OCI-LY1 (cell line): ENCODE measurements around the gene POLR1A.

ENCODE experiments used
- H2AFZ ChIP-seq: fragments of 200-600 bp; sonication (generic), shearing (Covaris generic); 2 replicates; pipeline ENCODE4 v1.6.0; 2014; ENCODE audit warnings: antibody characterized with exemption, mild to moderate bottlenecking, low read length
- H3F3A ChIP-seq: fragments of 200-600 bp; sonication (generic), shearing (Covaris generic); 2 replicates; pipeline ENCODE4 v1.6.0; 2014; ENCODE audit warnings: mild to moderate bottlenecking, antibody characterized with exemption, low read length, moderate library complexity; ENCODE audit not compliant: insufficient read depth
- H3K27ac ChIP-seq: fragments of 200-600 bp; sonication (generic); 2 replicates; pipeline ENCODE4 v1.5.1; 2014; ENCODE audit warnings: low read length, mixed run types, mild to moderate bottlenecking, low read depth; ENCODE audit not compliant: poor library complexity, severe bottlenecking
- H3K27me3 ChIP-seq: fragments of 200-600 bp; sonication (generic); 2 replicates; pipeline ENCODE4 v1.6.0; 2014; ENCODE audit warnings: antibody characterized with exemption, mild to moderate bottlenecking, low read length, moderate library complexity; ENCODE audit not compliant: insufficient read depth
- H3K36me3 ChIP-seq: fragments of 200-600 bp; sonication (generic); 2 replicates; pipeline ENCODE4 v1.6.1; 2014; ENCODE audit warnings: mild to moderate bottlenecking, antibody characterized with exemption, low read length, moderate library complexity, mixed read lengths; ENCODE audit not compliant: insufficient read depth
- H3K4me1 ChIP-seq: fragments of 200-600 bp; sonication (generic); 2 replicates; pipeline ENCODE4 v1.5.1; 2014; ENCODE audit warnings: mild to moderate bottlenecking, low read length, moderate library complexity; ENCODE audit not compliant: insufficient read depth, severe bottlenecking
- H3K4me2 ChIP-seq: fragments of 200-600 bp; sonication (generic), shearing (Covaris generic); 2 replicates; pipeline ENCODE4 v1.6.1; 2014; ENCODE audit warnings: low read length
- H3K4me3 ChIP-seq: fragments of 200-600 bp; sonication (generic); 2 replicates; pipeline ENCODE4 v1.5.1; 2014; ENCODE audit warnings: low read length, low read depth, mild to moderate bottlenecking, mixed read lengths; ENCODE audit not compliant: poor library complexity, severe bottlenecking
- H3K79me2 ChIP-seq: fragments of 200-600 bp; shearing (Covaris generic); 2 replicates; pipeline ENCODE4 v1.6.1; 2016; ENCODE audit warnings: mixed run types, low read length, mixed read lengths; ENCODE audit not compliant: insufficient read depth
- H3K9ac ChIP-seq: fragments of 200-600 bp; sonication (generic), shearing (Covaris generic); 2 replicates; pipeline ENCODE4 v1.6.1; 2014; ENCODE audit warnings: mild to moderate bottlenecking, low read length, mixed read lengths
- H3K9me2 ChIP-seq: fragments of 200-600 bp; sonication (generic), shearing (Covaris generic); 2 replicates; pipeline ENCODE4 v1.6.1; 2014; ENCODE audit warnings: low read depth, mild to moderate bottlenecking, low read length, mixed read lengths
- H3K9me3 ChIP-seq: fragments of 200-600 bp; shearing (Covaris generic); 2 replicates; pipeline ENCODE4 v1.6.1; 2014; ENCODE audit warnings: low read length, mixed read lengths
- H4K20me1 ChIP-seq: fragments of 200-600 bp; sonication (generic), shearing (Covaris generic); 2 replicates; pipeline ENCODE4 v1.6.0; 2016; ENCODE audit warnings: mild to moderate bottlenecking, low read length; ENCODE audit not compliant: insufficient read depth
- CTCF ChIP-seq: fragments of 200-600 bp; sonication (generic), shearing (Covaris generic); IDR thresholded peaks from 2 replicates; pipeline ENCODE4 v1.5.1; 2017; ENCODE audit warnings: mild to moderate bottlenecking, antibody characterized with exemption, low read length, moderate library complexity, mixed read lengths
- EZH2 ChIP-seq: fragments of 200-600 bp; sonication (generic), shearing (Covaris generic); IDR thresholded peaks from 2 replicates; pipeline ENCODE4 v1.8.0; 2017; ENCODE audit warnings: borderline replicate concordance, mixed run types, mild to moderate bottlenecking, antibody characterized with exemption, low read length, moderate library complexity, mixed read lengths

POLR1A gene

DNA sequence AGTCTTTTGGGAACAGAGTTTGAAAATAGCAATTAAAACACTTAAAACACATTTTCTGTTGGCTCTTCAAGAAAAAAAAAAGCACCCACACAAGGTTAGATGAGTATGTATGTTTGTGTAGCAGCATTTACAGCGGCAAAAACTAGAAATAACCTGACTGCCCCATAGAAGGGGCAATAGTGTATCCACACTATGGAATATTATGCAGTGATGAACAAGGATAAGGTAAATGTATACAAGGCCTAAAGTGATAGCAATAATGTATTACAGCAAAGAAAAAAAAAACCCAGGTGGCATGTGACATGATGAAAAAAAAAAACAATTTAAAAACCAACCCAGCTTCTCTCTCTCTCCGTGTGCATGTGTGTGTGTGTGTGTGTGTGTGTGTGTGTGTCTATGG is 34.8 kb downstream of the POLR1A start:
- Histone ChIP-seq H3K9me2 (no peaks in the 10 kb centered on the region), H3K4me2 (no peak overlapping the region), H3K9ac (no peak overlapping the region), H3K79me2 (no peaks in the 10 kb centered on the region), H3F3A (no peaks in the 10 kb centered on the region), H3K4me1 (peaks cover 25% of the 10 kb centered on the region), H3K27me3 (no peaks in the 10 kb centered on the region), H3K4me3 (no peak overlapping the region), H3K27ac (no peak overlapping the region), H3K36me3 (peaks cover 86% of the 10 kb centered on the region), H3K9me3 (no peaks in the 10 kb centered on the region), H4K20me1 (no peaks in the 10 kb centered on the region), H2AFZ (no peak overlapping the region)
- TF ChIP-seq CTCF (no peak), EZH2 (no peak)

DNA sequence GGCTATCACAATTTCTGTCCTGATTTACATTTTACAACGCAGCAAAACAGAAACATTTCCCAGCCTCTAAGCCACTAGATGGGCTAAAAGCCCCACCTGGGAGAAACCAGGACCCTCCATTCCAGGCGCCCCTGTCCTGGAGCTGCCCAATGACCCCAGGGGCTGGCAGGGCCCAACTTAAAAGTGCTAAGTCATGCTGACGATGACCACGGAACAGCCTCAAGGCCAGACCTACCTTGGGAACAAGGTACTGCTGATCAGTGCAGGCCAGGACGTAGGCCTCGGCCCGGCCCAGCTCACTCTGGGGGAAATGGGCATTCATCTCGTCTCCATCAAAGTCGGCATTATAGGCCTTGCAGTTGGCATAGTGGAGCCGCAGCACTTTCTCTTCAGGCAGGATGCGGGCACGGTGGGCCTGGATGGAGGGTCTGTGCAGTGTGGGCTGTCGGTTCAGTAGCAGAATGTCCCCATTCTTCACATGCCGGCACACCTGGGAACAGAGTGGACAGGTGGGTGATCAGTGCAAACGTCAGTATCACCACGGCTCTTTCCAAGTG is 35.8 kb downstream of the POLR1A start:
- Histone ChIP-seq H3K36me3 (peaks cover 91% of the 10 kb centered on the region), H2AFZ (no peak overlapping the region), H3K27ac (no peak overlapping the region), H3K9me3 (no peaks in the 10 kb centered on the region), H3K4me2 (no peak overlapping the region), H3F3A (no peaks in the 10 kb centered on the region), H3K79me2 (no peaks in the 10 kb centered on the region), H3K4me3 (no peak overlapping the region), H3K27me3 (no peaks in the 10 kb centered on the region), H4K20me1 (no peaks in the 10 kb centered on the region), H3K9me2 (no peaks in the 10 kb centered on the region), H3K9ac (no peak overlapping the region), H3K4me1 (peaks cover 25% of the 10 kb centered on the region)
- TF ChIP-seq CTCF (no peak), EZH2 (no peak)

GRCh38 chr2:86069091-86069685 is 36.5 kb downstream of the POLR1A start:
- Histone ChIP-seq H3K4me3 (no peak overlapping the region), H3K27me3 (no peaks in the 10 kb centered on the region), H3K9ac (no peak overlapping the region), H3K4me2 (no peak overlapping the region), H2AFZ (no peak overlapping the region), H3K9me2 (no peaks in the 10 kb centered on the region), H3K4me1 (peaks cover 25% of the 10 kb centered on the region), H3K27ac (no peak overlapping the region), H3K79me2 (no peaks in the 10 kb centered on the region), H3F3A (no peaks in the 10 kb centered on the region), H3K9me3 (no peaks in the 10 kb centered on the region), H3K36me3 (peaks cover 91% of the 10 kb centered on the region), H4K20me1 (no peaks in the 10 kb centered on the region)
- no peak for TF ChIP-seq EZH2
- TF ChIP-seq CTCF, result no peak
